GM18517 (cell line): ENCODE results near the gene ADGRE2.
A peak's percentile ranks its signal among the peaks of the same experiment; 100 is the strongest.

Source experiments
- ATAC-seq: cut with Tn5 transposase; IDR thresholded peaks from one replicate; pipeline ENCODE4 v1.9.1; 2021; ENCODE audit warnings: mild to moderate bottlenecking, moderate library complexity; ENCODE audit not compliant: unreplicated experiment

ADGRE2 gene

GRCh38 chr19:14748601-14749000 lies 29.8 kb downstream of the ADGRE2 start:
- ATAC-seq, result no peak

- ATAC-seq, result no peak
These were observed 31.5 kb downstream of the ADGRE2 start for GRCh38 chr19:14746886-14747285.

DNA sequence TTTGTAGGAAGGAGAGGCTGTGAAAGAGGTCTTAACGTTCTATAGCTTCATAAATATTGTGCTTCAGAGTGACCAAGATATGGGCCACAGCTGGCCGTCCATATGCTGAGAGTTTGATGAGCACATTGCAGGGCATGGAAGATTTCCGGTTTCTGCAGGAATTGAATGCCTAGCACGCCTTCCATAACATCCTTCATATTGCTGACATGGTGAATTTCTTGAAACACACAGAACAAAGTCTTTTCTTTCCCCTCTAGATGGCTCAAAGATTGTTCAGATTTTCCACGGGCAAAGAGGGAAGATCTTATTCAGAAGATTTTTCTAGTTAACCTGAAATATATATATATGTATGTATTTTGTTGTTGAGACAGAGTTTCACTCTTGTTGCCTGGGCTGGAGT lies 42.4 kb downstream of the ADGRE2 start:
- ATAC-seq, result no peak

DNA sequence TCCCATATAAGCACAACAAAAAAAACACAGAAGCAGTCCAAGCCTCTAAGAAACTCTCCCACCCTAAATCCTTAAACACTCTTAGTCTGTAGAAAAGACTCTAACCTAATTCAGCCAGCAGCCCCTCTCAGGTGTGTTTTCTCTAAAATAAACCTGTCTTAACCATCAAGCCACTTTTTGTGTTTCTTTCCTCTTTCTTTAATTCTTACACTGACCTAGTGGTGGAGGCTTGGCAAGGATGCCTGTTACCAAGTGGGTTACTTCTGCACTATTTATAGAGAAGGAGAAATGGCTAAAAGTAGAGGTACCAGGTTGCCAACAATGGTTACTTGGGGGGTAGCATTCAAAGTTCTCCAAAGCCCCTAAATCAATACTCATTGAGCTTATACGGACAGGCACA lies 44.8 kb downstream of the ADGRE2 start:
- ATAC-seq, result no peak

GRCh38 chr19:14732510-14732909 lies 45.9 kb downstream of the ADGRE2 start:
- no peak for ATAC-seq

- ATAC-seq, result no peak
These were observed 47.2 kb downstream of the ADGRE2 start for GRCh38 chr19:14731200-14731599.

GRCh38 chr19:14728595-14728994 lies 49.8 kb downstream of the ADGRE2 start:
- ATAC-seq, result no peak

GRCh38 chr19:14722127-14722526 lies 56.2 kb downstream of the ADGRE2 start:
- no peak for ATAC-seq

- no peak for ATAC-seq
These were observed 59.2 kb downstream of the ADGRE2 start for GRCh38 chr19:14719162-14719561.

- no peak for ATAC-seq
These were observed 59.7 kb downstream of the ADGRE2 start for GRCh38 chr19:14718522-14719116.

GRCh38 chr19:14715841-14716240 lies 62.5 kb downstream of the ADGRE2 start:
- ATAC-seq, result no peak

GRCh38 chr19:14704450-14704849 lies 73.9 kb downstream of the ADGRE2 start:
- no peak for ATAC-seq

DNA sequence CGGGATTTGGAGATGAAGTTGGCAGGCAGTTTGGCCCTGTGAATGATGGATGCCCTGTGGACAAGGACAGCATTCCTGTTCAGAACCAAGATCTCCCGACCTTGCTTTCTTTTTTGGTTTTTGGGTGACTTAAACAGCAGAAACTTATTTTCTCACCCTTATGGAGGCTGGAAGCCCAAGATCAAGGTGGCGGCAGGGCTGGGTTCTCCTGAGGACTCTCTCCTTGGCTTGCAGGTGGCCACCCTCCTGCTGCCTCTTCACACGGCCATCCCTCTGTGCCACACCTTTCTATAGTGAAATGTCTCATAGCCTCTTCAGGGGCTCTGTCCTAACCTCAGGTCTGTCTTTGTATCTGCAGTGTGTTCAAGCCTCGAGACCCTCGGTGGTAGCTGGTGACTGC lies 74.5 kb downstream of the ADGRE2 start:
- ATAC-seq, result no peak

DNA sequence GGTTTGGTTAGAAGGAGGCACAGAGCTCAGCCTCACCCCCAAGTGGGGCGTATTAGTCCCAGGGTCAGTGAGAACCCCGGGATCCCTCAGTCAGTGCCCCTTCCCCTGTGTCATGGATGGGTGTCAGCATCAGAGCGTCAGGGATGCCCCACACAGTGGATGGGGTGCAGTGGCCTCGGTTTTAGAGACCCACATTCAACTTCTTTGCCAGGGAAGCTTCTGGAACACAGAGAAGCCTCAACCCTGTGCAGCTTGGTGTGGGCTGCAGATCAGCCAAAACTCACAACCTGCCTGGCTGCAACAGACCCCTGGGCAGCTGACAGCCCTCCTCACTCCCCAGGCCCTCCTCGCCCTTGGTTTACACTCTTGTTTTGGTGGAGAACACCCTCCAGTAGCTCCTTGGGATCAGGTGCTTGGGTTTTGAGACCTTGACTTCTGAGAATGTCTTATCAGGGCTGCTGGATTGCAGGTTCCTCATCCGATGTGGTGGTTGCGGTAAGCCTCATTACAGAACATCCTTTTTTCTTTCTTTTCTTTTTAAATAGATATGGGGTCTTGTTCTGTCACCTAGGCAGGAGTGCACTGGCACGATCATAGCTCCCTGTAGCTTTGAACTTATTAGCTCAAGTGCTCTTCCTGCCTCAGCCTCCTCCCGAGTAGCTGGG lies 77.5 kb downstream of the ADGRE2 start:
- ATAC-seq, result no peak

- ATAC-seq, result no peak
These were observed 78.7 kb downstream of the ADGRE2 start for GRCh38 chr19:14699641-14700040.

GRCh38 chr19:14695471-14695870 lies 82.9 kb downstream of the ADGRE2 start:
- no peak for ATAC-seq

DNA sequence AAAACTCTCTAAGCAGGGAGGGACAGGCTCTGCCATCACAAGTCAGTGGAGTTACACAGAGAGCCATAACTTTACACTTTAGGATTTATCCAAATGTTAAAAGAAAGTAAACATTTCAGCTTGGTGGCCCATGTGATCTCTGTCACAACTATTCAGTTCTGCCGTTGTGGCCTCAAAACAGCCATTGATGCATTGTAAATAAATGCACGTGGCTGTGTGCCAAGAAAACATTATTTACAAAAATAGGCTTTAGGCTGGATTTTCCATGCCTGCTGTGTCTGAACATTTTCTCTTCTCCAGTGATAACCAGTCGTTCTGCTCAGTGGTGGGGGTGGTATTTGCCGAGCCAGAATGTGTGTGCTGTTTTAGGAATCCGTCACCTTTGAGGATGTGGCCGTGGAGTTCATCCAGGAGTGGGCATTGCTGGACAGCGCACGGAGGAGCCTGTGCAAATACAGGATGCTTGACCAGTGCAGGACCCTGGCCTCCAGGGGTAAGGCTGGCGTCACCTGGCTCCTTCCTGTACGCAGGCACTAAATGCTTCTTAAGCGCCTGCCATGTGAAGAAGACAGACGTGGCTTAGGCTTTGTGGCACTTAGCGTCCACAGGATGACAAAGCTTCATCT lies 83.6 kb downstream of the ADGRE2 start:
- ATAC-seq, result no peak

DNA sequence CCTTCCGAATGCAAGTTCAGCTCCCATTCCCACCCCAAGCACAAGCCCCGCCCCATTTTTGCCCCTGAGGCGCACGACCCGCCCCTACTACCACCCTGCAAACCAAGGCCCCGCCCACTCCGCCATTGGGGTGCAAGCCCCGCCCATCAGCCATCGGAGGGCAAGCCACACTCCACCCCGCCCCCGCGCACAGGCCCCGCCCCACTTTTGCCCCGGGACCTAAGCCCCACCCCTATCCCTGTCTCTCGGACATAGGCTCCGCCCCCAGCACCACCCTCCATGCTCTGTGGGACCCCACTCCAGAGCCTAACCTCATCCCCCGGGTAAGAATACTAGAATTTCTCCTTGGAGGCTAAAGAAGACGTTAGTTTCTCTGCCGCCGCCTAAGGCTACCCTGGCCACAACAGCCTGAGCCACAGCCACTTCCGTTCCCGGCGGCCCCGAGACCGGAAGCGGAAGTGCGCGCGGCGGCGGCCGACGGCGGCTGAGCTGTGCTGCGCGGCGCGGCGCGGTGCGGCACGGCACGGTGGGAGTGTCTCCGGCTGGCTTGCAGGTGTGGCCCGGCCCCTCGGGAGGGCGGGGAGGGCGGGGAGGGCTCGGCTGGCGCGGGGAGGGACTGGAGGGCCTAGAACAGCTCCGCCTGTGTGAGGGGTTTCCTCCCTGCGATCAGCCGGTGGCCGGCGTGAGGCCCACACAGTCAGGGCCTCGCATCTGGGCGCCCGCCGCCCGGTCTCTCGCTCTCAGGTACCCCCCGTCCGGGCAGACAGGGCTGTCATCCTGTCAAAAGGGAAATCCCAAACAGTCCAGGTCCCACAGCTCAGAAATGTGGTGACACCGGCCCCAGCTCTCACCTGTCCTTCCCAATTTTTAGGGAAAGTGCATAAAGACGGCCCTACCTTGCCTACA lies 88.5 kb downstream of the ADGRE2 start, which contains the start of gene ZNF333:
ZNF333 (plus strand) TSS at position 451 of the 906 bp plus-strand sequence. CDS start 3,444 bp downstream, outside the sequence.
- ATAC-seq, result peak; percentile 81

DNA sequence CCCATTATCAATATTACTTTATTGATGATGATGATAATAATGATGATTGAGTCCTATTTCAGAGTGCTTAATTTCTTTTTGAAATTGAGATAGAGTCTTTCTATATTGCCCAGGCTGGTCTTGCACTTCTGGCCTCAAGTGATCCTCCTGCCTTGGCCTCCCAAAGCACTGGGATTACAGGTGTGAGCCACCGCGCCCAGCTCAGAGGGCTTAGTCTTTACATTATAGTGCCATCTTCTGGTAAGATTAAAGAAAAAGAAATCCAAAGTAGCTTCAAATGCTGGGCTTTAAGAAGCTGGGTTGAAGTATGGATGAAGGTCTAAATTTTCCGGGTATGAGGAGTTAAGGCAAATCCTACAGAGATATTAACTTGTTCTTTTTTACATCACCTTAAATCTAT lies 91.9 kb downstream of the ADGRE2 start:
- no peak for ATAC-seq

- ATAC-seq, result no peak
These were observed 94.9 kb downstream of the ADGRE2 start for GRCh38 chr19:14683439-14683838.
